Duodenal mucosa (tissue), 2 donors: ENCODE results near the gene ANAPC2.

Experiments
- H3K27ac ChIP-seq: one replicate; pipeline ENCODE4 v1.7.0; 2013; ENCODE audit warnings: low read depth, low read length
- H3K27me3 ChIP-seq, 2 donors: one replicate each; pipeline ENCODE4 v1.7.0; 2013; ENCODE audit warnings: low read length in 2 of 2, control low read depth in 1 of 2; ENCODE audit not compliant: insufficient read depth in 2 of 2, control insufficient read depth in 1 of 2
- H3K36me3 ChIP-seq, 2 donors: one replicate each; pipeline ENCODE4 v1.7.0; 2013; ENCODE audit warnings: low read length in 2 of 2, control low read depth in 1 of 2; ENCODE audit not compliant: insufficient read depth in 2 of 2, control insufficient read depth in 1 of 2
- H3K4me1 ChIP-seq, 2 donors: one replicate each; pipeline ENCODE4 v1.7.0; 2013; ENCODE audit warnings: low read length in 2 of 2, control low read depth in 1 of 2; ENCODE audit not compliant: insufficient read depth in 2 of 2, control insufficient read depth in 1 of 2
- H3K4me3 ChIP-seq, 2 donors: one replicate each; pipeline ENCODE4 v1.7.0; 2013; ENCODE audit warnings: low read length in 2 of 2, low read depth in 1 of 2
- H3K9ac ChIP-seq, 2 donors: one replicate each; pipeline ENCODE4 v1.7.0; 2013; ENCODE audit warnings: low read length in 2 of 2, low read depth in 1 of 2
- H3K9me3 ChIP-seq, 2 donors: one replicate each; pipeline ENCODE4 v1.7.0; 2013; ENCODE audit warnings: low read length in 2 of 2, control low read depth in 1 of 2; ENCODE audit not compliant: control insufficient read depth in 1 of 2

Gene ANAPC2

GRCh38 chr9:137199411-137200121 is 11.2 kb upstream of the ANAPC2 start:
- H3K4me3 ChIP-seq = peak overlapping the region; percentile 72 to 76
- H3K27ac ChIP-seq = peak overlapping the region; percentile 83
- peak overlapping the region; percentile 69 to 85 for H3K9ac ChIP-seq
- H3K9me3 ChIP-seq = no peaks in the 10 kb centered on the region
- H3K4me1 ChIP-seq = peaks cover 49 to 70% of the 10 kb centered on the region in 2 donors
- no peaks in the 10 kb centered on the region for H3K36me3 ChIP-seq
- H3K27me3 ChIP-seq = no peaks in the 10 kb centered on the region

GRCh38 chr9:137198902-137199283 is 10.5 kb upstream of the ANAPC2 start:
- H3K4me3 ChIP-seq = peak overlapping the region; percentile 72 to 76
- H3K36me3 ChIP-seq = no peaks in the 10 kb centered on the region
- H3K27ac ChIP-seq = peak overlapping the region; percentile 83
- peak overlapping the region; percentile 69 to 85 for H3K9ac ChIP-seq
- H3K27me3 ChIP-seq = no peaks in the 10 kb centered on the region
- H3K9me3 ChIP-seq = no peaks in the 10 kb centered on the region
- H3K4me1 ChIP-seq = peaks cover 43 to 66% of the 10 kb centered on the region in 2 donors

GRCh38 chr9:137198051-137198901 is 9.9 kb upstream of the ANAPC2 start:
- peak overlapping the region; percentile 83 for H3K27ac ChIP-seq
- H3K4me1 ChIP-seq = peaks cover 37 to 60% of the 10 kb centered on the region in 2 donors
- peak overlapping the region; percentile 72 to 76 for H3K4me3 ChIP-seq
- H3K9ac ChIP-seq = peak overlapping the region; percentile 69 to 85
- H3K27me3 ChIP-seq = no peaks in the 10 kb centered on the region
- H3K9me3 ChIP-seq = no peaks in the 10 kb centered on the region
- H3K36me3 ChIP-seq = no peaks in the 10 kb centered on the region

DNA sequence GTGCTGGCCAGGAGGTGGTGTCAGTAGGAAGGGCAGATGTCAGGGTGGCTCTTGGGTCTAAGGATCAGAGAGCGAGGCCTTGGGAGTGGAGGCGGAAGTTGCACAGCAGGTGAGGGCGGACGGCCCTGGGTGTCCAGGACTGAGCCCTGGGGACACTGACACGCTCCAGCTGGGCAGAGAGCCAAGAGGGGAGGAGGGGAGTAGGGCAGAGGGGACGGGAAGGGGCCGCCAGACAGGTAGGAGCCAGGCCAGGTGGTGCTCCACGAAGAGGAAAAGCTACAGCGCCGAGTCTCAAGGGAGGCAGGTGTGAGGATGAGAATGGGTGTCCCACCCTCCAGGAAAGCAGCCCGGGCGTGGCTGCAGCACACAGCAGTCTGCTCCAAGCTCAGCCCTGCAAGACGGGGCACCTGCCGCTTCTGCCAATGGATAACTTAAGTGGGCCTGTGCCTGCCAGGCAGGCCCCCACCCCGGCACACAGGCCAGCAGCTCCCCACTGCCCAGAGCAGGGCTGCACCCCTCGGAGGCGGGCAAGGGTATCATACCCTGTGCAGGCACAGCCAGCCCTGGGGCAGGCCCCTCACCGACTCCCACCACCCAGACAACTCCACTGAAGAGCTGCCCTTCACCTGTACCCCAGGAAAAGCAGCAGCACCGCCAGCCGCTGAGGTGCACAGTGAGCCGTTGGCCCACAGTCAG is 7.3 kb upstream of the ANAPC2 start:
- Histone ChIP-seq H3K9me3 (no peaks in the 10 kb centered on the region), H3K4me3 (peak overlapping the region; percentile 44 to 62), H3K36me3 (peaks cover 13 to 23% of the 10 kb centered on the region in 2 donors), H3K4me1 (peaks cover 27 to 51% of the 10 kb centered on the region in 2 donors), H3K27ac (peak overlapping the region; percentile 36), H3K27me3 (no peaks in the 10 kb centered on the region), H3K9ac (peak overlapping the region; percentile 35 to 66)

DNA sequence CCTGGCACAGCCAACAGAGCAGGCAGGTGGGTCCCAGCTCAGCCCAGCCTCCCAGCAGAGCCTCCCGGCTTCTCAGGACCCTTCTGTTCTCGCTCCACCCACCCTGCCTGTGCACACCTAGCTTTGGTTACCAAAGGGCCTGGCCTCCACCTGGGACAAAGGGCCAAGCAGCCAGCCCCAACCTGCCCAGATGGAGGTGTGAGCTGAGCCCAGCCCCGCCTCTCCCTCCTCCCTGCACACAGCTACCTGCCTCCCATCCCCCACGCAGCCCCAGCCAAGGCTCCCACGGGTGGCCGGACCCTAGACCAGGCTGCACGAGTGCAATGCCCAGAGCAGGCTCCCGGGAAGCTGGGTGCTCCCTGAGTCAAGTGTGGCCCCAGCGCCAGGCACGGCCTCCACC is 6.5 kb upstream of the ANAPC2 start:
- Histone ChIP-seq H3K9me3 (no peaks in the 10 kb centered on the region), H3K36me3 (peaks cover 13 to 30% of the 10 kb centered on the region in 2 donors), H3K4me3 (peak overlapping the region; percentile 44 to 62), H3K4me1 (peaks cover 35 to 59% of the 10 kb centered on the region in 2 donors), H3K27ac (peak overlapping the region; percentile 36), H3K9ac (peak overlapping the region; percentile 35 to 66), H3K27me3 (no peaks in the 10 kb centered on the region)

GRCh38 chr9:137194388-137194787 is 6.0 kb upstream of the ANAPC2 start:
- Histone ChIP-seq H3K4me3 (peak overlapping the region; percentile 44 to 51), H3K27ac (peak overlapping the region; percentile 14), H3K27me3 (no peaks in the 10 kb centered on the region), H3K4me1 (peaks cover 40 to 62% of the 10 kb centered on the region in 2 donors), H3K36me3 (peaks cover 13 to 30% of the 10 kb centered on the region in 2 donors), H3K9me3 (no peaks in the 10 kb centered on the region), H3K9ac (peak overlapping the region in 1 of 2 donors; percentile 63)

DNA sequence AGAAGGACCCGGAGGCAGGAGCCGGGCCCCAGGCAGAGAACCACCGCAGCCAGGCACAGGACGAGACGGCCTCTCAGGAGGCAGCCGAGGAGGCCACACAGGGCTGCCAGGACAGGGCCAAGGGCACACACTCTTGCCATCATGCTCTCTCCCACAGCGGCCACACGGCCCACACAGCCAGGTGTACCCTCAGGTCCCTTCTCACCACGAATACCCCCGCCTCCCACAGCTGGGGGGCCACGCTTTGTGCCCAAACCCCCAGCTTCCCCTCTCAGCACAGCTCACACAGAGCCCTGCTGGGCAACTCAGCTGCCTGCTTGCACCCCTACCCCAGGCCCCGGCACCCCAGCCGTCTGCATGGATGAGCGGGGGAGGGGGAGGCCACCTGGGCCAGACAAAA is 5.4 kb upstream of the ANAPC2 start:
- Histone ChIP-seq H3K27me3 (no peaks in the 10 kb centered on the region), H3K9me3 (no peaks in the 10 kb centered on the region), H3K27ac (no peak overlapping the region), H3K36me3 (peaks cover 13 to 30% of the 10 kb centered on the region in 2 donors), H3K4me1 (peaks cover 42 to 60% of the 10 kb centered on the region in 2 donors), H3K4me3 (no peak overlapping the region), H3K9ac (no peak overlapping the region)

- Histone ChIP-seq H3K4me3 (no peak overlapping the region), H3K27me3 (no peaks in the 10 kb centered on the region), H3K36me3 (peaks cover 13 to 30% of the 10 kb centered on the region in 2 donors)
Measured at GRCh38 chr9:137192859-137193258, 4.5 kb upstream of the ANAPC2 start.

DNA sequence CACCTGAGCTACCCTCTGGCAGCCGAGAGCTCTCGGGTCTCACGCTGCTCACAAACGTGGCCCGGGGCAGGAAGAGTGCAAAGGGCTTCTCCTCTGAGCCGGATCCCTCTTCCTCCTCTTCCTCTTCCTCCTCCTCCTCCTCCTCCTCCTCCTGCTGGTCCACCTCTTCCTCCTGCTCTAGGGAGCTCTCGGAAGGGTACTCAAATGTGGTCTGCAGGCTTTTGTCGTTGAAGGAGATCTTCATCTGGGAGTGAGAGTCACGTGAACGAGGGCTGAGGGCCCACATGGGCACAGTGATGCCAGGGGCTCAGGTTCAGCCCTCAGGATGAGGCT is 4.1 kb upstream of the ANAPC2 start:
- H3K9me3 ChIP-seq = no peaks in the 10 kb centered on the region
- H3K27ac ChIP-seq = no peak overlapping the region
- peaks cover 13 to 30% of the 10 kb centered on the region in 2 donors for H3K36me3 ChIP-seq
- H3K27me3 ChIP-seq = no peaks in the 10 kb centered on the region
- peaks cover 39 to 60% of the 10 kb centered on the region in 2 donors for H3K4me1 ChIP-seq
- no peak overlapping the region for H3K4me3 ChIP-seq
- H3K9ac ChIP-seq = no peak overlapping the region

More at GRCh38 chr9:137192859-137193258, 4.5 kb upstream of the ANAPC2 start:
- Histone ChIP-seq H3K9ac (no peak overlapping the region), H3K27ac (no peak overlapping the region), H3K4me1 (peaks cover 36 to 56% of the 10 kb centered on the region in 2 donors), H3K9me3 (no peaks in the 10 kb centered on the region)
